Vagina (tissue), 2 donors: Measurements from ENCODE around the gene CDKL5. TPM values are rescaled to one million over a fixed set of nuclear protein-coding genes. Genes with fewer than 3 reads are reported as not detected.

Source experiments
- DNase-seq, 2 donors: peaks; one replicate each; pipeline ENCODE4 v3.0.0-alpha.2; 2017; ENCODE audit errors: extremely low spot score in 2 of 2
- H3K27ac ChIP-seq: fragments of 200-600 bp; sonication (generic); one replicate; pipeline ENCODE4 v1.5.1; 2019
- H3K27me3 ChIP-seq: fragments of 200-600 bp; sonication (generic); one replicate; pipeline ENCODE4 v1.5.1; 2019
- H3K36me3 ChIP-seq, 2 donors: fragments of 200-600 bp; sonication (generic); one replicate each; pipeline ENCODE4 v1.5.1; 2017 to 2019
- H3K4me1 ChIP-seq: fragments of 200-600 bp; sonication (generic); one replicate; pipeline ENCODE4 v1.5.1; 2019
- H3K4me3 ChIP-seq, 2 donors: fragments of 200-600 bp; sonication (generic); 1 replicate in 1 of 2; 2 replicates in 1 of 2; pipeline ENCODE4 v1.5.1; 2016 to 2019
- H3K9me3 ChIP-seq: fragments of 200-600 bp; sonication (generic); one replicate; pipeline ENCODE4 v1.5.1; 2019
- POLR2A ChIP-seq, 2 donors: fragments of 450-650 bp; IDR thresholded peaks; one replicate each; pipeline ENCODE4 v1.6.1; 2017; ENCODE audit warnings: antibody characterized with exemption in 2 of 2, mild to moderate bottlenecking in 2 of 2, moderate library complexity in 2 of 2
- POLR2AphosphoS5 ChIP-seq, 2 donors: sonication (generic); formaldehyde crosslinking; IDR thresholded peaks; one replicate each; pipeline ENCODE4 v1.9.0; 2017; ENCODE audit warnings: antibody characterized with exemption in 2 of 2, mild to moderate bottlenecking in 2 of 2, low read depth in 1 of 2; ENCODE audit not compliant: insufficient read depth in 1 of 2
- intact Hi-C: fragments of 100-400 bp; cut with DNase I; formaldehyde crosslinking; loops from one replicate; pipeline ENCODE4 v1.15.1; 2023
- total RNA-seq: library from RNA; depleted of rRNA; stranded (reverse); fragments of >200 nt; gene quantifications from one replicate; pipeline ENCODE4 v1.2.3, GENCODE V29; 2016
- TF ChIP-seq, protein P1 (sequence below), 3 experiments: fragments of 450-650 bp in 2 of 3; fragments of 200-600 bp in 1 of 3; sonication (generic) in 1 of 3; IDR thresholded peaks; one replicate each; pipeline ENCODE4 v1.5.1; 2017 to 2019; ENCODE audit warnings: antibody characterized with exemption in 3 of 3, mild to moderate bottlenecking in 2 of 3, moderate library complexity in 2 of 3

CDKL5 gene
- total RNA-seq, 1 donor from 2014 or later = 9.1 TPM

DNA sequence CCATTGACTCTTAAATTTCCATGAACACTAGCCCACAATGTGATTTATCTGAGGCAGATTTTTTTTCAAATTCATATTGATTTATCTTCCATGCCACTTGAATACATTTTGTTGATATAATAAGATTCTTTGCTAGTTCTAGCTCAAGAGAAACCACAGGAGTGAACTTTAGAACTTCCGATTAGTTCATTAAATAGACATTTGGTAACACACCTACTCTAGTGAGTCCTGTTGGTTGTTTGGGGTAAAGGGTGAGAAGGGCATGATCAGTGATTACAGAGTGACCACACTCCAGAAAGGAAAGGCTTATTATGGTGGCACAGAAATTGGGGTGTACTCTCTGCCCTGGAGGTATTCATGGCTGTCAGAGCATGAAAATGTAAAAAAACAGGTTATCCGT lies 120.4 kb downstream of the CDKL5 start:
- intact Hi-C loops = no loop called here
- Histone ChIP-seq H3K4me3 (no peak overlapping the region), H3K27me3 (no peaks in the 10 kb centered on the region), H3K4me1 (no peaks in the 10 kb centered on the region), H3K36me3 (no peaks in the 10 kb centered on the region), H3K9me3 (no peaks in the 10 kb centered on the region), H3K27ac (no peak overlapping the region)
- no peak for TF ChIP-seq POLR2A (IDR thresholded peaks at IDR 0.05)
- TF ChIP-seq, protein P1, sequence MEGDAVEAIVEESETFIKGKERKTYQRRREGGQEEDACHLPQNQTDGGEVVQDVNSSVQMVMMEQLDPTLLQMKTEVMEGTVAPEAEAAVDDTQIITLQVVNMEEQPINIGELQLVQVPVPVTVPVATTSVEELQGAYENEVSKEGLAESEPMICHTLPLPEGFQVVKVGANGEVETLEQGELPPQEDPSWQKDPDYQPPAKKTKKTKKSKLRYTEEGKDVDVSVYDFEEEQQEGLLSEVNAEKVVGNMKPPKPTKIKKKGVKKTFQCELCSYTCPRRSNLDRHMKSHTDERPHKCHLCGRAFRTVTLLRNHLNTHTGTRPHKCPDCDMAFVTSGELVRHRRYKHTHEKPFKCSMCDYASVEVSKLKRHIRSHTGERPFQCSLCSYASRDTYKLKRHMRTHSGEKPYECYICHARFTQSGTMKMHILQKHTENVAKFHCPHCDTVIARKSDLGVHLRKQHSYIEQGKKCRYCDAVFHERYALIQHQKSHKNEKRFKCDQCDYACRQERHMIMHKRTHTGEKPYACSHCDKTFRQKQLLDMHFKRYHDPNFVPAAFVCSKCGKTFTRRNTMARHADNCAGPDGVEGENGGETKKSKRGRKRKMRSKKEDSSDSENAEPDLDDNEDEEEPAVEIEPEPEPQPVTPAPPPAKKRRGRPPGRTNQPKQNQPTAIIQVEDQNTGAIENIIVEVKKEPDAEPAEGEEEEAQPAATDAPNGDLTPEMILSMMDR (IDR thresholded peaks at IDR 0.05) = no peak
- TF ChIP-seq POLR2AphosphoS5 (IDR thresholded peaks at IDR 0.05; ENCODE audit: insufficient read depth in 1 of 2, low read depth in 1 of 2) = no peak
- no peak for DNase-seq

DNA sequence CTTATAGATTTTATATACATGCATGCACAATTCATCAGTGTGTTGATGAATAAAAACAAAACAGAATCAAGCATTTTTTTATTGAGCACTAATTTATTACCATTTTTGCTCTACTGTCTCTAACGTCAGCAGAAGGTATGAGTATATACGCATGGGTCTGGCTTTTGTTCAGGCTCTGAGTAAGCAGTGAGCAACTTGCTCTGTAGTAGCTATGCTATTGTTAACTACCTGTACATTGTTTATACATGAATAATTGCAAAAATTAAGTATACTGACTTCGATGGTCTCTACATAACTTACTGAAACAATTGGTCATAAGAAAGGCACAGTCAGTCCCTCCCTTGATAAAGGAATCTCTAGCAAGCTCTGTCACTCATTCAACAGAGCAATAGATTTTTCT lies 123.6 kb downstream of the CDKL5 start:
- H3K27me3 ChIP-seq = no peaks in the 10 kb centered on the region
- H3K4me1 ChIP-seq = no peaks in the 10 kb centered on the region
- H3K36me3 ChIP-seq = no peaks in the 10 kb centered on the region
- intact Hi-C loops = no loop called here
- H3K27ac ChIP-seq = no peak overlapping the region
- no peak overlapping the region for H3K4me3 ChIP-seq
- DNase-seq = no peak
- TF ChIP-seq POLR2AphosphoS5 (IDR thresholded peaks at IDR 0.05; ENCODE audit: insufficient read depth in 1 of 2, low read depth in 1 of 2) = no peak
- TF ChIP-seq POLR2A (IDR thresholded peaks at IDR 0.05) = no peak
- TF ChIP-seq, protein P1 (IDR thresholded peaks at IDR 0.05) = no peak
- no peaks in the 10 kb centered on the region for H3K9me3 ChIP-seq

DNA sequence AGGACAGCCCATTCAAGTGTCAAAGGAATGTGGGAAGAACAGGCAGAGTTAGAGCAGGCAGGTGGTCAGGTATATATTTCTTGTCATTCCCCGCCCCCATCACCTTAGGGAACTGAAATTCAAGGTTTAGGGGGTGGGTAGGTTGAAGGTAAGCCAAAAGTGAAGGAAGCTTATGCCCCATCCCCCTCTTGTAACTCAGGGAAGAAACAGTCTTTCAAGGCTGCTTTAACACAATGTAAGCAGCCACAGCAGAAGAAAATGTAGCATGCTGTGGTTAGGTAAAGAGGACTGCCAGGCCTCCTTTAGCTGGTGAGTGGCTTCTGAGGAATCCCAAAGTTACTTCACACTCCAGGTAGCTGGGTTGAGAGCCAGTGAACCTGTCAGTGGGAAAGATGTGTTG lies 124.2 kb downstream of the CDKL5 start:
- H3K27me3 ChIP-seq = no peaks in the 10 kb centered on the region
- no peaks in the 10 kb centered on the region for H3K9me3 ChIP-seq
- no peaks in the 10 kb centered on the region for H3K4me1 ChIP-seq
- TF ChIP-seq POLR2A (IDR thresholded peaks at IDR 0.05) (no peak), POLR2AphosphoS5 (IDR thresholded peaks at IDR 0.05; ENCODE audit: insufficient read depth in 1 of 2, low read depth in 1 of 2) (no peak)
- TF ChIP-seq, protein P1 (IDR thresholded peaks at IDR 0.05) = no peak
- H3K36me3 ChIP-seq = no peaks in the 10 kb centered on the region
- no peak for DNase-seq
- H3K4me3 ChIP-seq = no peak overlapping the region
- intact Hi-C loops = no loop called here
- H3K27ac ChIP-seq = no peak overlapping the region

DNA sequence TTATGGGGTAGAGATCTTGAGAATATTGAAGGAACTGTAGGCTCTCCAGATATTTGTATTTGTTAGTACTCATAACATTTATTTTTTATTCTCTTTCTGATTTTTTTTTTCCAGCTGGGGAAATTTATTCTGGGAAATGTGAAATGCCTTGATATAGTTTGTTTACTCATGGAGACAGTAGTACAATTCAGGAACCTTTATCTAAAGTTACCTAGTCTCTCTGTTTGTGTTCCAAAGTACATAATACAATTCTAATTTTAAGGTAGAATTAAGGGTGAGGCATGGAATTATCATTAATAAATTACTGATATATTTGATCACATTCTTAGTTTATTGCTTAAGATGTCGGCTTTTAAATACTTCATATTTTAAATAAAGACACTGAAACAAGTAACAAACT lies 132.5 kb downstream of the CDKL5 start:
- TF ChIP-seq POLR2A (IDR thresholded peaks at IDR 0.05) = no peak
- TF ChIP-seq, protein P1 (IDR thresholded peaks at IDR 0.05) = no peak
- TF ChIP-seq POLR2AphosphoS5 (IDR thresholded peaks at IDR 0.05; ENCODE audit: insufficient read depth in 1 of 2, low read depth in 1 of 2) = no peak
- H3K4me3 ChIP-seq = no peak overlapping the region
- H3K27me3 ChIP-seq = no peaks in the 10 kb centered on the region
- intact Hi-C loops = no loop called here
- no peak for DNase-seq
- no peaks in the 10 kb centered on the region for H3K36me3 ChIP-seq
- H3K4me1 ChIP-seq = no peaks in the 10 kb centered on the region
- H3K9me3 ChIP-seq = no peaks in the 10 kb centered on the region
- H3K27ac ChIP-seq = no peak overlapping the region

DNA sequence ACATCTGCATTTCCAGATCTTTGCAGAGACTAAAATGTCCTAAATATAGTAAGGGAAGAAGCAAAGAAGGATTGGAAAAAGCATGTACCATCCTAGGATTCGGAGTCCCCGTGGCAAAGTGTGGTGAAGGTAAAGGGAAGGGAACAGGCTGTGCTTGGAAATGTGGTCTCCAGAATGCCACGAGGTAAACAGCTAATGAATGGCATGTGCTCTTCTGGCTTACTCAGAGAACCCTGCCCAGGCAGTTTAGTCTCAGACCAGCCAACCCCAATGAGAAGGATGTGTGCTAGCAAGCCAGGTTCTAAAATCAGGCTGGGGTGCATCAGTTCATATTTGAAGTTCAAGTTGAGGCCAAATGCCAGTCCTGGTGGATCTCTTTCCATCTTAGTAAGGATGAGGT lies 133.4 kb downstream of the CDKL5 start:
- intact Hi-C loops = no loop called here
- Histone ChIP-seq H3K9me3 (no peaks in the 10 kb centered on the region), H3K27ac (no peak overlapping the region), H3K4me1 (no peaks in the 10 kb centered on the region), H3K4me3 (no peak overlapping the region), H3K27me3 (no peaks in the 10 kb centered on the region), H3K36me3 (no peaks in the 10 kb centered on the region)
- DNase-seq = no peak
- TF ChIP-seq, protein P1 (IDR thresholded peaks at IDR 0.05) = no peak
- no peak for TF ChIP-seq POLR2A (IDR thresholded peaks at IDR 0.05)
- TF ChIP-seq POLR2AphosphoS5 (IDR thresholded peaks at IDR 0.05; ENCODE audit: insufficient read depth in 1 of 2, low read depth in 1 of 2) = no peak
